Activated T-helper 1 cell treated with Interleukin-2 at 50 U/mL for 16 hours (primary cell): ENCODE results near the gene APCDD1L.

ENCODE experiments used
- DNase-seq: peaks from one replicate; pipeline ENCODE4 v3.0.0-alpha.2; 2020; ENCODE audit warnings: low read depth

The APCDD1L gene

GRCh38 chr20:58492074-58492718, 23.0 kb downstream of the APCDD1L start:
- no peak for DNase-seq

- no peak for DNase-seq
These were observed 29.0 kb downstream of the APCDD1L start for GRCh38 chr20:58486207-58486606.

- DNase-seq: no peak
These were observed 29.8 kb downstream of the APCDD1L start for GRCh38 chr20:58485393-58485792.

GRCh38 chr20:58483470-58483869, 31.7 kb downstream of the APCDD1L start:
- no peak for DNase-seq

GRCh38 chr20:58483051-58483450, 32.1 kb downstream of the APCDD1L start:
- no peak for DNase-seq

- DNase-seq: no peak
These were observed 32.8 kb downstream of the APCDD1L start for GRCh38 chr20:58482416-58482815.

GRCh38 chr20:58481481-58482021, 33.6 kb downstream of the APCDD1L start:
- DNase-seq: peak; percentile 6

GRCh38 chr20:58480551-58481336, 34.5 kb downstream of the APCDD1L start:
- DNase-seq: no peak

GRCh38 chr20:58479726-58480440, 35.3 kb downstream of the APCDD1L start:
- no peak for DNase-seq

GRCh38 chr20:58478141-58478805, 36.9 kb downstream of the APCDD1L start:
- no peak for DNase-seq

GRCh38 chr20:58475466-58475865, 39.7 kb downstream of the APCDD1L start:
- DNase-seq: no peak

- DNase-seq: no peak
These were observed 41.5 kb downstream of the APCDD1L start for GRCh38 chr20:58473453-58474425.

GRCh38 chr20:58472273-58473018, 42.8 kb downstream of the APCDD1L start:
- no peak for DNase-seq

GRCh38 chr20:58471193-58472164, 43.7 kb downstream of the APCDD1L start:
- DNase-seq: no peak

GRCh38 chr20:58470336-58471192, 44.6 kb downstream of the APCDD1L start:
- no peak for DNase-seq

- DNase-seq: no peak
These were observed 45.6 kb downstream of the APCDD1L start for GRCh38 chr20:58469616-58470015.

- no peak for DNase-seq
These were observed 47.3 kb downstream of the APCDD1L start for GRCh38 chr20:58467572-58468527.
